ENCODE results near the gene IL1F10. TPM values are rescaled to one million over a fixed set of nuclear protein-coding genes. Genes with fewer than 3 reads are reported as not detected.

IL1F10 gene
- total RNA-seq, 2 donors from 2014 or later, result not detected

DNA sequence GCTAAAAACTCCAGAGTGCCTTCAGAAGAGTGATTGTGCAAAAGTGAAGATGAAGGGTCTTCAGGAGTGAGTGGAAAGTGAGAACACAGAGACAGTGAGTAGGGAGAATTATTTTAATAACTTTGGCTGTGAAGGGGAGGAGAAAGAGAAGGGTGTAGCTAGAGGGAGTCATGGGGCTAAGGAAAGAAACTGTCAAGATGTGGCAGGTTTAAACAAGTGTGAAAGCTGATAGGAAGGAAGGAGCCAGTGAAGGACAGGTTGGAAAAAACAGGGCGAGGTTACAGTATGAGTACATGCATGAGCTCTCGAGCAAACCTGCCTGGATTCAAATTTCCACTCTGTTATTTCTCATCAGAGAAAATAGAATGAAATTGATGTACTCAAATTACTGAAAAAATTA lies 17.8 kb downstream of the IL1F10 start:
- no peak overlapping the region for H3K27ac ChIP-seq
- TF ChIP-seq POLR2AphosphoS5 (IDR thresholded peaks at IDR 0.05) (no peak), POLR2A (IDR thresholded peaks at IDR 0.05) (no peak)
- TF ChIP-seq, protein P1, sequence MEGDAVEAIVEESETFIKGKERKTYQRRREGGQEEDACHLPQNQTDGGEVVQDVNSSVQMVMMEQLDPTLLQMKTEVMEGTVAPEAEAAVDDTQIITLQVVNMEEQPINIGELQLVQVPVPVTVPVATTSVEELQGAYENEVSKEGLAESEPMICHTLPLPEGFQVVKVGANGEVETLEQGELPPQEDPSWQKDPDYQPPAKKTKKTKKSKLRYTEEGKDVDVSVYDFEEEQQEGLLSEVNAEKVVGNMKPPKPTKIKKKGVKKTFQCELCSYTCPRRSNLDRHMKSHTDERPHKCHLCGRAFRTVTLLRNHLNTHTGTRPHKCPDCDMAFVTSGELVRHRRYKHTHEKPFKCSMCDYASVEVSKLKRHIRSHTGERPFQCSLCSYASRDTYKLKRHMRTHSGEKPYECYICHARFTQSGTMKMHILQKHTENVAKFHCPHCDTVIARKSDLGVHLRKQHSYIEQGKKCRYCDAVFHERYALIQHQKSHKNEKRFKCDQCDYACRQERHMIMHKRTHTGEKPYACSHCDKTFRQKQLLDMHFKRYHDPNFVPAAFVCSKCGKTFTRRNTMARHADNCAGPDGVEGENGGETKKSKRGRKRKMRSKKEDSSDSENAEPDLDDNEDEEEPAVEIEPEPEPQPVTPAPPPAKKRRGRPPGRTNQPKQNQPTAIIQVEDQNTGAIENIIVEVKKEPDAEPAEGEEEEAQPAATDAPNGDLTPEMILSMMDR (IDR thresholded peaks at IDR 0.05), result no peak
- no peak overlapping the region for H3K4me3 ChIP-seq
- no peak for DNase-seq (ENCODE audit: low spot score)
- 59% methylated on average over 2 of the region's 2 CpGs for WGBS
- no peaks in the 10 kb centered on the region for H3K36me3 ChIP-seq
- H3K9me3 ChIP-seq, result no peaks in the 10 kb centered on the region
- no peaks in the 10 kb centered on the region for H3K27me3 ChIP-seq (replicated peaks; ENCODE audit: insufficient read depth)
- no peaks in the 10 kb centered on the region for H3K4me1 ChIP-seq (replicated peaks)
- intact Hi-C loops (cut with DNase I), result no loop called here

- no peak for DNase-seq (ENCODE audit: low spot score)
- Histone ChIP-seq H3K27ac (no peak overlapping the region), H3K4me1 (replicated peaks) (no peaks in the 10 kb centered on the region), H3K27me3 (replicated peaks; ENCODE audit: insufficient read depth) (no peaks in the 10 kb centered on the region), H3K4me3 (no peak overlapping the region), H3K9me3 (no peaks in the 10 kb centered on the region), H3K36me3 (no peaks in the 10 kb centered on the region)
- intact Hi-C loops (cut with DNase I), result no loop called here
- TF ChIP-seq POLR2A (IDR thresholded peaks at IDR 0.05) (no peak), POLR2AphosphoS5 (IDR thresholded peaks at IDR 0.05) (no peak)
- TF ChIP-seq, protein P1 (IDR thresholded peaks at IDR 0.05), result no peak
Measured at GRCh38 chr2:113088213-113088992, 20.6 kb downstream of the IL1F10 start.

DNA sequence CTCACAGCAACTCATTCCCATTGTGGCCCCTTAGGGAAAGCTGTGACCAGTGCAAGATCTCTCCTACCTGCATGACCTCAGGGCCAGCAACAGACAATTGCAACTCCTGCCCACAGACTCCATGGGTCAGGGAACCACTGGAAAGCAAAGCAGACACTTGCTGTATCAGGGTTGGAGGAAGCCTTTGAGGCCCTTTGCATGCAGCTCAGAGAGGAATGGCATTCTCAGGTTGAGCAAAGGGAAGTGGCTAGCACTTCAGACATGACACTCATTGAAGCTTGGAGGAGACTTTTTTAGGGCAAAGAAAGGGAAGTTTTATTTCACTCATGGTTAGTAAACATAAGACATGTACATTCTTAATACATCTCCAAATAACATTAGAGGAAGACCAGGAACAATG lies 22.1 kb downstream of the IL1F10 start:
- H3K36me3 ChIP-seq, result no peaks in the 10 kb centered on the region
- no peaks in the 10 kb centered on the region for H3K9me3 ChIP-seq
- H3K4me1 ChIP-seq (replicated peaks), result no peaks in the 10 kb centered on the region
- no peak overlapping the region for H3K4me3 ChIP-seq
- intact Hi-C loops (cut with DNase I), result no loop called here
- DNase-seq (ENCODE audit: low spot score), result no peak
- TF ChIP-seq, protein P1 (IDR thresholded peaks at IDR 0.05), result no peak
- no peak for TF ChIP-seq POLR2AphosphoS5 (IDR thresholded peaks at IDR 0.05)
- no peak for TF ChIP-seq POLR2A (IDR thresholded peaks at IDR 0.05)
- no peak overlapping the region for H3K27ac ChIP-seq
- H3K27me3 ChIP-seq (replicated peaks; ENCODE audit: insufficient read depth), result no peaks in the 10 kb centered on the region

GRCh38 chr2:113091231-113091896 lies 23.6 kb downstream of the IL1F10 start:
- Histone ChIP-seq H3K4me1 (replicated peaks) (no peaks in the 10 kb centered on the region), H3K27me3 (replicated peaks; ENCODE audit: insufficient read depth) (no peaks in the 10 kb centered on the region), H3K4me3 (no peak overlapping the region), H3K9me3 (no peaks in the 10 kb centered on the region), H3K36me3 (no peaks in the 10 kb centered on the region), H3K27ac (no peak overlapping the region)
- no peak for DNase-seq (ENCODE audit: low spot score)
- 72% methylated on average over 4 of the region's 4 CpGs for WGBS
- no peak for TF ChIP-seq POLR2AphosphoS5 (IDR thresholded peaks at IDR 0.05)
- TF ChIP-seq POLR2A (IDR thresholded peaks at IDR 0.05), result no peak
- TF ChIP-seq, protein P1 (IDR thresholded peaks at IDR 0.05), result no peak
- intact Hi-C loops (cut with DNase I), result no loop called here
